ENCODE data around the gene RBKS.
A peak's percentile ranks its signal among the peaks of the same experiment; 100 is the strongest.
"Not testable (repeated sequence)": the region's sequence is repeated elsewhere in the genome, so short reads cannot be mapped to it uniquely, and the experiment has no call there.

The RBKS gene

DNA sequence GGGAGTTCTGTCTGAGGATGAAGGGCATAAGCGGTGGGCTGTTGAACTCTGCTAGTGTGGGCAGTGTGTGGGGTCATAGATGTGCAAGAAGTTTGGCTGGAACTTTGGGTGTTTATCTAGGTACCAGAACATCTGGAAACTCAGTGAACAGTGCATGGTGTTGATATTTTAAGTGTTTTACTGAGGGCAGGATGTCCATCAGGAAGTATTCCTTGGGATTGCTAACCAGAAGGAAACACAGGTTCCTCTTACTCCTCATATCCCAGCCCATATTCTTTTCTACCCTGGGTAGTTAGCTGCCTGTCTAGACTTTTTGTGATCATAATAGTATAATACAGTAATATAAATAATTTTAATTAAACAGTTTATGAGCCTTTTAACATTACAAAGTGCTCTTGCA is 15.9 kb upstream of the RBKS start:
- no peak for DNase-seq (ENCODE audit: low spot score)

DNA sequence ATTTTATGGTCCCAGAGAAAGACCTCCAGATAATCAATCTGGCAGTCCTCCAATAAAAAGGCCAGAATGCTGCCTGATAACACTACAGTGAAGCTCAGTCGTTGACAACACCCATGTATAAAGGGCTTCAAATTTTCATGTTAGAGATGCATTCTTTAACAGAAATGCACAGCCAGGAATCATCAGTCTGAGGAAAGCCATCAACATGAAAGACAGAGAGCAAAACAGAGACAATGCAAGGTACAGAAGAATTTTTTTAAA is 14.1 kb upstream of the RBKS start:
- no peak for DNase-seq (ENCODE audit: low spot score)

DNA sequence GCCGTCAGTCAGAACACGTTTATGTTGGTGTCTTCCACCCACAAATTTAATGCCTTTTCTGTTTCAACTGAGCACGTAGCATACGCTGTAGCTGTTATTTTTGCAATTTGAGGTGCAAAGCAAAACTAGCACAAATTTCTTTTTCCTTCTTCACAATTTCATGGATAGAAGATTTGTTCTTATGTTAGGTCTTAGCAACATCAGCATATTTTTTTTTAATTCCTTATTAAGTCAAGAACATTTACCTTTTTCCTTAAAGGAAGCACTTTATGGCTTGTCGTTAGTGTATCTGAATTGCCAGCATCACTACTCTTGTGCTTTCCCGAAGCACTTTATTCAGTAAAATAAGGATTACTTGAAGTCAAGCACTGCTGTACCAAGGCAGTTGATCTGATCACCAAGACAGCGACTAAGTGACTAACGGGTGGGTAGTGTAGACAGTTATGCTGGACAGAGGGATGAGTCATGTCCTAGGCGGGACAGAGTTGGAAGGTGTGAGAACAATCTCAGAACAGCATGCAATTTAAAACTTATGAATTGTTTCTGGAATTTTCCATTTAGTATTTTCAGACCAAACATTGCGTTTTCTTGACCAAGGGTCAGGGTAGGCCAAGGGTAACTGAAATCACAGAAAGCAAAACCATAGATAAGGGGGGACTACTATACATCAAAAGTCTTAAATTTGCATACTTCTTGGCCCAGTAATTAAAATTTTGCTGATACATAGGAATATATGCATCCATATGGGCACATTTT is 13.6 kb upstream of the RBKS start:
- DNase-seq (ENCODE audit: low spot score) = no peak

DNA sequence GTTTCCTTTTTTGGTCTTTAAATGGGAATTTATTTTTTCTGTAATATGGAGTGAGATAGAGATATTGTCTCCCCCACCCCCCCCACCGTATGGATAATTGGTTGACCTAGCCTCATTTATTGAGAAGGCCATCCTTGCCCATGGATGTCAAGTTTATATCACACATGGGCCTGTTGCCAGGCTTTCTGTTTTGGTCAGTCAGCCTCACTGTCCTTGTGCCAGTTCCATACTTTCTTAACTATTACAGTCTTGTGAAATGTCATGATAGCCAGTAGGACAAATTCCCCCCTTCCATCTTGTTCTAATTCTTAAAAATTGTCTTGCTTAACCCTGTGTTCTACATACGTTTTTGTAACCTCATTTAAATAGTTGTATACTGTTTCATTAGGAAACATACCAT is 12.8 kb upstream of the RBKS start:
- DNase-seq (ENCODE audit: low spot score) = no peak

DNA sequence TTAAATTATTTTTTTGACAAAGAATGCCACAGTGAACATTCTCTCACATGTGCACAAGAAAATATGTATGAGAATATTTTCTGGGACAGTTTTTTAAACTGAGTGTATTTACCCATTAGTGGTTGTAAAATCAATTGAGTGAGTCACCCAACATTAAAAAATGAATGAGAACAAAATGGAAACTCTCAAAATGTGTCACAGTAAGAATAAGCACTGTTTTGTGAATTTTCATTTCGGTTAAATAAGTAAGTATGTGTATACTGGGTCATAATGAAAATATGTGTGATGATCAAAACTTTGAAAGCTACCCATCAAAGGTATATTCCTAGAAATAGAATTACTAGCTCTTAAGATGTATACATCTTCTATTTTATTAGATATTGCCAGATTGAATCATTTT is 11.9 kb upstream of the RBKS start:
- DNase-seq (ENCODE audit: low spot score) = no peak

DNA sequence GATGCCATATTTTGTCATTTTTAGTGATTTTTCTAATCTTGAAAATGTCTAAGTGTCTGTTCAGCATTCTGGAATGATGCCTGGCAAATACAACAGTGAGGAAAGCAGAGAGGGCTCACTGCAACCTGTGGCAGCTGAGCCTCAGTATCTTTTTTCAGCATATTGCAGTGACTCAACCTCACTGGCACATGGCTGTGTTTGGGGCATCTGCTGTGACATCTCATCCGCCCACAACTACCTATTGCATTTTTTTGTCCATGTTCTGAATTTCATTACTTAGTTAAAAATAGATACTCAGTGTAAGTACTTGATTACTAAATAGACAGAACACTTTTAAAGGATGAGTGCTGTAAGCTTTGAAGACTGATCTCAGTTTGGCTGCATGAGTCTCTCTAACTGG is 11.0 kb upstream of the RBKS start:
- no peak for DNase-seq (ENCODE audit: low spot score)

DNA sequence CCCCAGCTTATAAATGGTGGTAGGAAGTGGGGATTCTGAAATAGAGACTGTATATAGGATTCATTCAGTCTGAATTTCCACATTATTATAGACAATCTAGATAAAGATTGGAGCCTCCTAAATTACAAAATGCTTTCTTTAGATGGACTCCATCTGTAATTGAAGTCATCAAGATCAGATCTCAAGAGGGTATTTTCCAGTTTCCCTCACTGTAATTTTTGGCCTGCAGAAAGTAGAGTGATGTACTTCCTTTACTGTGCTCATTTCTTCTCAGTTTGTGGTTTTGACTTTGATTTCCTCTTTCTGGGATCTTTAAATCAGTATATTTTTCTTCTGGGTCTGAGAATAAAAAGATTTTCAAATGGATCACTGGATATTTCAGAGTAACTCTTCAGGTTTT is 7.5 kb upstream of the RBKS start:
- DNase-seq (ENCODE audit: low spot score) = no peak

DNA sequence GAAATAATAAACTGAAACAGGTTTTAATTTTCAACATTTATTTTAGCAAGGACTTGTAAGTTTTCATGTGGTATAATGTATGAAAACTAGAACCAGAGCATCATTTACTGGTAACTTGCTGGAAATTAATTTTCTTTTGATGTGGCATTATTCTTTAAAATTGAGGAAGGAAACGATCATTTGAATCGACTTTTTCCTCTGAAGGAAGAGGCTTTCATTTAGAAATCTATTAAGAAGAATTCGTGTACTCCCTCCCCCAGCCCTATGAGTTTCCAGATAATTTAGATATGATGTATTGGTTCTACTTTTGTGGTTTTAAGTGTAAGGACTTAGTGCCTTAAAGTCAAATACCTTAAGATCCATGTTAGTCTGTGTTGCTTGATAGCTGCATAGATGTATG is 2.8 kb upstream of the RBKS start:
- DNase-seq (ENCODE audit: low spot score) = no peak

DNA sequence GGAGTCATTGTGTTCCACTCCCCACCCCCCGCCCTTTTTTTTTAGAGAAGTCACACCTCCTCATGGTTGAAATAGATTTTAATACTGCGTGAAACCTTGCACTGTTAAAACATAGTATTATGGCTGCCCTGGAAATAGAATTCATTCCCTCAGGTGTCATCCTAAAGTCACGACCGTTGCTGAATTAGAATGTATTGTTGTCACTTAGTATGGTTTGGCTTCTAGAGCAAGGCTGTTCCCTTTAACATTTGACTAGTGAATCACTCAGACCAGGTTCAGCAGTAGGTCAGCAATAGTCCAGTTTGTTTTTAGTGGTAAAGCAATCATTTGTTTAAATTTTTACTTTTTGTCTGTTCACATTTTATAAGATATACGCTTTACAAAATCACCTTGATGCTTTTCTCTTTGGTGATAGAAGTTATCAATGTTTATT is 1.5 kb upstream of the RBKS start:
- no peak for DNase-seq (ENCODE audit: low spot score)

DNA sequence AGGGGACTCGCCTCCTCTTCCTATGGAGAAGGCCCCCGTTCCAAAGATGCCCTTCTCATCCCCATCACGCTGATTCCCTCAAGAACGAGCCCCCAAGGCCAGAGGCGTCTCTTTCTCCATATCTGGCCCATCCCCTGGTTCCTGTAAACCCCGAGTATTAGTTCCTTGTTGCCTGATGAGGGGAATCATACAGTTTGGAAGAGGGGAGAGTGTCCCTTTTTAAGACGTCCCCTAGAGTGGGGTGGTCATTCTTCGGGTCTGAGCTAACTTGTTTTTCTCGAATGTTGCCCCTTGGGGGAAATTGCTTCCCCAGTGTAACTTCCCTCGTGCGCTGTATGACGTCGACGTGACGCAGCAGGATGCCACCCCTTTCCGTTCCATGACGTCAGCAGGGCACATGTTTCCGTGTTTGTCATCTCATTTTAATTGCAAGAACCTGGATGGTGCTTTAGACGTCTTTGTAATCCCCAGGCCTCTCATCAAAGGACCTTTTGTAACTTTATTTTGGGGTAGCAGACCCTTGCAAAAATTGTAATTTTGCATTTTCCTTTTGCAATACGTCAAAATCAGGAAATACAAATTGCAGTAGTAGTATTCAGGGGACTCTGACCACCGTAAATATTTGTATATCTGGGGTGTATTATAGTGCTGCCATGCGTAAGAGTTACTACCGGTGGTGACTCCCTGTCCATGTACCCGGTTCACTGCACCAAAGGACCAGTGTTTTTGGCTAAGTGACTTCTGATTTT is 911 bp upstream of the RBKS start:
- peak; percentile 82 for DNase-seq (ENCODE audit: low spot score)

DNA sequence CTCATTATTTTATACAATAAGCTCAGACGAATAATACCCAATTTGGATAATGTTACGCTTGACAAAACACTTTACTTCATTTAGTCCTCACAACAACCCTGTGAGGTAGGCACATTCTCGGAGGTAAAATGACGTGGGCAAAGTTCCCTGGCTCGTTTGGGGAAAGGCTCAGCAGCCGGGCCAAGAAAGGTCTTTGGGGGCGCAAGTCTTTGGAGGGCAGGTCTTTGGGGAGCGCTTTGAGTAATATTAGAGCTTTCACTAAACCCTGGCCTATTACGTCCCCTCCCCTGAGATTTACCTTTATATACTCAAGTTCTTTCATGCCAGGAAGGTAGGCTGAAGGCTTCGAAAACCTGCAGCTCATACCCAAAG is 427 bp downstream of the RBKS start:
- peak; percentile 9 for DNase-seq (ENCODE audit: low spot score)

DNA sequence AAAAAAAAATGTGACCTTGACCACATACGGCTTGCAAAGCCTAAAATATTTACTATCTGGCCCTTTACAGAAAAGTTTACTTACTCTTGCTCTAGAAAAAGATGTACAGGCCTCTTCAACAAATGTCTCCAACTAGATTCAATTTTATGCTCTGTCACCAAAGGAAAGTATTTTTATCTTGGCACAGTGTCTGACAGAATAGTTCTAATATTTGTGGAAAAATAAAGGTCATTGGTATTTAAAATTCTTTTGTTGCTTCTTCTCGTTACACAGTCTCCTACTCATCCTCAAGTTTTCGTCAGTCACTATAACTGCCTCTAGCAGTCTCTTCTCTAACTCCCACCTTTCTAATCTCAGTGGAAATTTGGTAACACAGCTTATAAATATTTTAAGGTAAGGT is 1.4 kb downstream of the RBKS start:
- DNase-seq (ENCODE audit: low spot score) = no peak

DNA sequence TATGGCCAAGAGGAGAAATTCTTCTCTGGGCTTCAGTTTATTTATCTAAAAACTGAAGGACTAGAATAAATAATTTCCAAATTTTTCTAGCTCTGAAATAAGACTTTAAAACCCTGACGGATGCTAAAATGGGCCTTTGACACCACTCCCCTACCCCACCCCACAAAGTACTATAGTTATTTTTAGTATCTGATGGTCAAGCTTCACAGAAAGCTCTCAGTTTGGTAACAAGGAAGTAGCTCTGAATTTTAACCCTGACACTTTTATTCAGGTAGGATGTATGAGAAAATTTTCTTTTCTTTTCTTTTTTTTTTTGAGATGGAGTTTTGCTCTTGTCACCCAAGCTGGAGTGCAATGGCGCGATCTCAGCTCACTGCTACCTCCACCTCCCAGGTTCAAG is 2.4 kb downstream of the RBKS start:
- DNase-seq (ENCODE audit: low spot score) = no peak

DNA sequence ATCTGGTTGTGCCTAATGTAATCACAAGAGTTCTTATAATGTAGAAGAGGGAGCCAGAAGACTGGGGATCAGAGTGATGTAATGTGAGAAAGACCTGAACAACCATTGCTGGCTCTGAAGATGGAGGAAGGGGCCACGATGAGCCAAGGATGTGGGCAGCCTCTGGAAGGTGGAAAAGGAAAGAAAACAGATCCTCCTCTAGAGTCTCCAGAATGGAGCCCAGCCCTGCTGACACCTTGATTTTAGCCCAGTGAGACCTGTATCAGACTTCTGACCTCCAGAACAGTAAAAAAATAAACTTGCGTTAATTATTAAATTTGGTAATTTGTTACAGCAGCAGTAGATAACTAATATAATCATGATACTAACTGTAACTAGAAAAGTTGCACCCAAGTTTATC is 3.1 kb downstream of the RBKS start:
- DNase-seq (ENCODE audit: low spot score) = no peak

DNA sequence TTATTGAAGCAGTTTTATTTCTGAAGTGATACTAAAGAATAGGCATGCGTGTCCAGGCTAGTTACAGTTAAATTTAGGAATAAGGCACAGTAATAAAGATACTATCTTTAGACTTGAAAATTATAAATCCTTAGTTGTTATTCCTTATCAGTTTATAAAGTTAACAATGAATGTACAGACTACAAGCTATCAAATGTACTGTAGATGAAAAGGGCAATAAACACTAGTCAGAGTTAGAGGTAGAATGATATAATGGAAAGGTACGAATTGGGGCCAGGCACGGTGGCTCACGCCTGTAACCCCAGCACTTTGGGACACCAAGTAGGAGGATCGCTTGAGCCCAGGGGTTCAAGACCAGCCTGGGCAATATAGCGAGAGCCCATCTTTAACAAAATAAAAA is 3.9 kb downstream of the RBKS start:
- no peak for DNase-seq (ENCODE audit: low spot score)

DNA sequence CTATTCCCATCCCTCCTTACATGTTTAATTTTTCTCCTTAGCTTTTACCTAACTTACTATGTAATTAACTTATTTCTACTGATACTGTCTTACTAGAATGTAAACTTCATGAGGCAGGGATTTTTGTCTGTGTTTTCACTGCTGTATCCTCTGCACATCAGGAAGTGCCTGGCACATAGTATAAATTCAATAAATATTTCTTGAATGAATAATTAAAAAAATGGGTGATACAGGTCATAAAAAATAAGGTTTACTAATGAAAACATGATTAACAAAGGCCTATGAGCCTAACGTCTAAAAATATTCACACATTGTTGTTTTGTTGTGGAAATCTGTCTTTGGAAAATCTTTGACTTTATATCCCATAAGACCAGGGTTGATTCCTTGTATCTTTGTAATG is 4.5 kb downstream of the RBKS start:
- DNase-seq (ENCODE audit: low spot score) = no peak

DNA sequence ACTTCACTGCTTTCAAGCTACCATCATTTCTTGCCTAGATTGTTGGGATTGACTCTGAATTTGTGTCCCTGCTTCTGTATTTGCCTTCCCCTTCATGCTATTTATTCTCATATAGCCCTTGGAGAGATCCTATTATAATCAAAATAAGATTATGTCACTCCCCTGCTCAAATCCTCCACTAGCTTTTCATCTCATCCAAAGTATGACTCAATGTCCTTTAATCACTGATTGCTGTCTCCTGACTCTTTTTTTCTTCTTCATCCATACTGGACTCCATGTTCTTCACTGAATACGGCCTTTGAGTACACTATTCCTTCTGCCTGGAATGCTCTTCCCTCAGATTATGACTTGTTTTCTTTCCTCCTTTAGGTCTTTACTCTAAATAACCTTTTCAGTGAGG is 5.0 kb downstream of the RBKS start:
- DNase-seq (ENCODE audit: low spot score) = no peak

DNA sequence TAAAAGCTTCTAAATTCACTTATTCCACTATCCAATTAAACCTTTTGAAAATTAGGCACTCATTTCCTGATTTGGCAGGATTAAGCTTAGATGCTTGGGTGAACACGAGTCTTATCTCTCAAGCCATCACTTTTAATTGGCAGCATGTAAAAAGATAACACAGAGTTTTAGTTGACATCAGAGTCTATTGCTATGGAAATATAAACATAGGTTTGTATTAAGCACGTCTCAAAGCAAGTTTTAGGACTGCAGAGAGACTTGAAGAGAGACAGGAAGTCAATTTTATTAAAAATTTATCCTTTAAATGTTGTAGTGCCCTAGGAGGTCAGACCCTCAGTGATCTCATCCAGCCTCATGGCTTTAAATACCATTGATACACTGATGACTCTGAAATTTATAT is 5.6 kb downstream of the RBKS start:
- DNase-seq (ENCODE audit: low spot score) = peak; percentile 17

DNA sequence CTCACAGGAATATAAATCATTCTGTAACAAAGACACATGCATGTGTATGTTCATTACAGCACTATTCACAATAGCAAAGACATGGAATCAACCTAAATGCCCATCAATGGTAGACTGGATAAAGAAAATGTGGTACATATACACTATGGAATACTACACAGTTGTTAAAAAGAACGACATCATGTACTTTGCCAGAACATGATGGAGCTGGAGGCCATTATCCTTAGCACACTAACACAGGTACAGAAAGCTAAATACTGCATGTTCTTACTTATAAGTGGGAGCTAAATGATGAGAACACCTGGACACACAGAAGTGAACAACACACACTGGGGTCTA is 7.6 kb downstream of the RBKS start:
- not testable (repeated sequence) for DNase-seq (ENCODE audit: low spot score)

DNA sequence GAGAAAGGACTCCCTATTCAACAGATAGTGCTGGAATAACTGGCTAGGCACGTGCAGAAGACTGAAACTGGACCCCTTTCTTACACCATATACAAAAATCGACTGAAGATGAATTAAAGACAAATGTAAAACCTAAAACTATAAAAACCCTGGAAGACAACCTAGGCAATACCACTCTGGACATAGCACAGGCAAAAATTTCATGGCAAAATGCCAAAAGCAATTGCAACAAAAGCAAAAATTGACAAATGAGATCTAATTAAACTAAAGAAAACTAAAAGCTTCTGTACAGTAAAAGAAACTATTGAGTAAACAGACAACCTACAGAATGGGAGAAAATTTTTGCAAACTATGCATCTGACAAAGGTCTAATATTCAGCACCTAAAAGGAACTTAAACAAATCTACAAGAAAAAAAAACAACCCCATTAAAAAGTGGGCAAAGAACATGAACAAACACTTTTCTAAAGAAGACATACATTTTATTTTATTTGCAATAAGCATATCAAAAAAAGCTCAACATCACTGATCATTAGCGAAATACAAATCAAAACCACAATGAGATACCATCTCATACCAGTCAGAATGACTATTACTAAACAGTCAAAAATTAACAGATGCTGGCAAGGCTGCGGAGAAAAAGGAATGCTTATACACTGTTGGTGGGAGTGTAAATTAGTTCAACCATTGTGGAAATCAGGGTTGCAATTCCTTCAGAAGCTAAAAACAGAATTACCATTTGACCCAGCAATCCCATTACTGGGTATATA is 8.2 kb downstream of the RBKS start:
- DNase-seq (ENCODE audit: low spot score) = not testable (repeated sequence)

DNA sequence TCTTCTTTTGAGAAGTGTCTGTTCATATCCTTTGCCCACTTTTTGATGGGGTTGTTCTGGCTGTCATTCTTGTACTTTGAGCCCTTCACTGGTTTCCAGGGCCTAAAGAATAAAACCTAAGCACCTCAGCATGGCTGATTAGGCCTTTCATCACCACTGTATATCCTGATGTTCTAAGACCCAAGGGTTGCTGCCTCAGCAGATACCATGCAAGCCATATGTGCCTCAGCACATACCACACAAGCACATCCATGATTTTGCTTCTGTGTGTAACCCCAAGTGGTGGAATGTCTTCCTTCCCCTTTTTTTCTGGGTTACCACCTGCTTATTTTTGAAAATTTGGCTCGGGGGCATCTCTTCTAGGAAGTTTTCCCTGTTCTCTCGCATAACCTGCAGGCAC is 11.4 kb downstream of the RBKS start:
- no peak for DNase-seq (ENCODE audit: low spot score)

DNA sequence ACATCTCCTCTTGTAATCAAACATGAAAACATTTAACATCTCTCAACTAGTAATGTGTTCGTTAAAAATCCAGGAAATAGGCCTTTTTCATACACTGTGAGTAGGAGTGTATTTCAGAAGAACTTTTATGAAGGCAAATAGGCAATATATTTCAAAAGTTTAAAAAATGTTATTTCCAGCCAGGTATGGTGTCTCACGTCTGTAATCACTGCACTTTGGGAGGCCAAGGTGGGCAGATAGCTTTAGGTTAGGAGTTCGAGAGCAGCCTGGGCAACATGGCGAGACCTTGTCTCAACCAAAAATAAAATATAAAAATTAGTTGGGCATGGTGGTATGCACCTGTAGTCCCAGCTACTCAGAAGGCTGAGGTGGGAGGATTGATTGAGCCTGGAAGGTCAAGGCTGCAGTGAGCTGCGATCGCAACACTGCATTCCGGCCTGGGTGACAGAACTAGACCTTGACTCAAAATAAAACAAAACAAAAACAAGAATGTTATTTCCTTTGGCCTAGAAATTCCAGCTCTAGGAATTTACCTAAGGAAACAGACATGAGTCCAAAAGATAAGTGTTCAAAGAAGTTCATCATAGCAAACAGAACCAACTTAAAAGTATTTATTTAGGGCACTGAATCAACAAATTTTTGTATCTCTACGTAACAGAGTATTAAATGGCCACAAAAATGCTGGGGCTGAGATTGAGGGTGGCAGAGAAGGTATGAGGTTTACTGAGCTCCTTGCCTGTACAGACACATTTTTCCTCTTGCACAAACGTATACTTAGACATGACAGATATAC is 14.9 kb downstream of the RBKS start:
- DNase-seq (ENCODE audit: low spot score) = no peak

DNA sequence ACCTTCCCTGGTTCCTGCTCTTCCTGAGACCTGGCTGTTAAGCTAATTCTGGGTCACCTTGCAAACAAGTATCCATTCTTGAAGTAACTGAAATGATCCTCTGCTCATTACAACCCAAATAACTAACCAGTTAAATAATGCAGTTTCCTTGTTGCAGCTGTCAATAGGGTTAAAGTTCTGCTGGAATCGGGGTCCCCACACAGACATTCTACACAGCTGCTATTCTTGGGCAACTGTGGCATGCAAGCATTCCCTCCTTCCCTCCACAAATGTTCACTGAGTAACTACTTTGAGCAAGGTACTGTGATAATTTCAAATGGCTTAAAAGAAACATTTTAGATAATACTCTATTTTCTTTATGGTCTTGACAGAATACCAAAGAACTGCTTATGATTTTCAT is 17.1 kb downstream of the RBKS start:
- DNase-seq (ENCODE audit: low spot score) = no peak

Measured in LoVo (cell line).